Measurements from ENCODE around the gene LHPP. TPM values are rescaled to one million over a fixed set of nuclear protein-coding genes. Genes with fewer than 3 reads are reported as not detected.

LHPP gene
- total RNA-seq, 1 experiment from 2014 or later: 6.6 TPM

GRCh38 chr10:124592736-124593430, 131.3 kb downstream of the LHPP start:
- Histone ChIP-seq H3K27ac (ENCODE audit: low read length) (no peak overlapping the region), H3K4me1 (ENCODE audit: insufficient read depth, low read length) (no peaks in the 10 kb centered on the region), H3F3A (ENCODE audit: low read length, unreplicated experiment) (no peaks in the 10 kb centered on the region), H3K9me2 (replicated peaks; ENCODE audit: low read length) (no peaks in the 10 kb centered on the region), H2AFZ (ENCODE audit: low read length) (no peak overlapping the region), H3K36me3 (ENCODE audit: low read depth, low read length) (no peaks in the 10 kb centered on the region), H3K79me2 (ENCODE audit: low read length) (no peaks in the 10 kb centered on the region), H4K20me1 (ENCODE audit: low read length) (no peaks in the 10 kb centered on the region), H3K9ac (ENCODE audit: low read length) (no peak overlapping the region), H3K9me3 (ENCODE audit: low read length) (no peaks in the 10 kb centered on the region), H3K27me3 (ENCODE audit: low read length) (no peaks in the 10 kb centered on the region), H3K4me3 (ENCODE audit: low read length) (no peak overlapping the region), H3K4me2 (ENCODE audit: low read length) (no peak overlapping the region)
- intact Hi-C loops (cut with micrococcal nuclease): no loop called here
- no TSS peak for BruUV-seq (replicated peaks)
- CTCF ChIA-PET: no interaction called here
- POLR2A ChIA-PET (ENCODE audit: unreplicated experiment): no interaction called here
- DNase-seq (no peak), ATAC-seq (no peak)
- TF ChIP-seq CTCF (conservative IDR thresholded peaks at IDR 0.05; ENCODE audit: low read depth, low read length) (no peak), EZH2 (IDR thresholded peaks at IDR 0.05; ENCODE audit: low read length, unreplicated experiment) (no peak), EZH2phosphoT487 (IDR thresholded peaks at IDR 0.05; ENCODE audit: borderline replicate concordance, low read length) (no peak)

GRCh38 chr10:124593431-124593985, 131.9 kb downstream of the LHPP start:
- Histone ChIP-seq H3K9me3 (ENCODE audit: low read length) (no peaks in the 10 kb centered on the region), H3K4me3 (ENCODE audit: low read length) (no peak overlapping the region), H4K20me1 (ENCODE audit: low read length) (no peaks in the 10 kb centered on the region), H3K27ac (ENCODE audit: low read length) (no peak overlapping the region), H3K9me2 (replicated peaks; ENCODE audit: low read length) (no peaks in the 10 kb centered on the region), H3K36me3 (ENCODE audit: low read depth, low read length) (no peaks in the 10 kb centered on the region), H3K4me2 (ENCODE audit: low read length) (no peak overlapping the region), H3F3A (ENCODE audit: low read length, unreplicated experiment) (no peaks in the 10 kb centered on the region), H3K27me3 (ENCODE audit: low read length) (no peaks in the 10 kb centered on the region), H3K9ac (ENCODE audit: low read length) (no peak overlapping the region), H3K4me1 (ENCODE audit: insufficient read depth, low read length) (no peaks in the 10 kb centered on the region), H3K79me2 (ENCODE audit: low read length) (no peaks in the 10 kb centered on the region), H2AFZ (ENCODE audit: low read length) (no peak overlapping the region)
- intact Hi-C loops (cut with micrococcal nuclease): no loop called here
- no peak for TF ChIP-seq CTCF (conservative IDR thresholded peaks at IDR 0.05; ENCODE audit: low read depth, low read length)
- TF ChIP-seq EZH2phosphoT487 (IDR thresholded peaks at IDR 0.05; ENCODE audit: borderline replicate concordance, low read length): no peak
- TF ChIP-seq EZH2 (IDR thresholded peaks at IDR 0.05; ENCODE audit: low read length, unreplicated experiment): no peak
- no peak for DNase-seq
- ChIA-PET POLR2A (ENCODE audit: unreplicated experiment) (no interaction called here), CTCF (no interaction called here)
- BruUV-seq (replicated peaks): no TSS peak
- ATAC-seq: no peak

- intact Hi-C loops (cut with micrococcal nuclease): no loop called here
- TF ChIP-seq EZH2 (IDR thresholded peaks at IDR 0.05; ENCODE audit: low read length, unreplicated experiment): no peak
- TF ChIP-seq CTCF (conservative IDR thresholded peaks at IDR 0.05; ENCODE audit: low read depth, low read length): no peak
- no peak for TF ChIP-seq EZH2phosphoT487 (IDR thresholded peaks at IDR 0.05; ENCODE audit: borderline replicate concordance, low read length)
- Histone ChIP-seq H3K27me3 (ENCODE audit: low read length) (no peaks in the 10 kb centered on the region), H3K4me1 (ENCODE audit: insufficient read depth, low read length) (no peaks in the 10 kb centered on the region), H3K4me2 (ENCODE audit: low read length) (no peak overlapping the region), H4K20me1 (ENCODE audit: low read length) (no peaks in the 10 kb centered on the region), H3K4me3 (ENCODE audit: low read length) (no peak overlapping the region), H3K9me3 (ENCODE audit: low read length) (no peaks in the 10 kb centered on the region), H3F3A (ENCODE audit: low read length, unreplicated experiment) (no peaks in the 10 kb centered on the region), H2AFZ (ENCODE audit: low read length) (no peak overlapping the region), H3K9ac (ENCODE audit: low read length) (no peak overlapping the region), H3K79me2 (ENCODE audit: low read length) (no peaks in the 10 kb centered on the region), H3K27ac (ENCODE audit: low read length) (no peak overlapping the region), H3K9me2 (replicated peaks; ENCODE audit: low read length) (no peaks in the 10 kb centered on the region), H3K36me3 (ENCODE audit: low read depth, low read length) (no peaks in the 10 kb centered on the region)
- ChIA-PET CTCF (no interaction called here), POLR2A (ENCODE audit: unreplicated experiment) (no interaction called here)
- no peak for ATAC-seq
- DNase-seq: no peak
- no TSS peak for BruUV-seq (replicated peaks)
These were observed 132.6 kb downstream of the LHPP start for GRCh38 chr10:124594240-124594639.
